RWPE2 (cell line): Measurements from ENCODE around the gene SPIB.

Experiments
- ATAC-seq: fragments of 200-7000 bp; cut with Tn5 transposase; 3 replicates; pipeline ENCODE4 v1.9.1; 2021; ENCODE audit warnings: low read depth
- DNase-seq: peaks from one replicate; pipeline ENCODE4 v3.0.0-alpha.2; 2020; ENCODE audit warnings: low spot score
- H3K27ac ChIP-seq: fragments of 450-650 bp; 2 replicates; pipeline ENCODE4 v1.5.1; 2017; ENCODE audit warnings: mild to moderate bottlenecking; ENCODE audit not compliant: poor library complexity, severe bottlenecking
- H3K27me3 ChIP-seq: fragments of 250-450 bp; sonication (Bioruptor Pico); 2 replicates; pipeline ENCODE4 v1.5.1; 2021; ENCODE audit warnings: mild to moderate bottlenecking, moderate library complexity; ENCODE audit not compliant: insufficient read depth, poor library complexity, severe bottlenecking
- H3K36me3 ChIP-seq: fragments of 250-450 bp; sonication (Bioruptor Pico); 2 replicates; pipeline ENCODE4 v1.5.1; 2020; ENCODE audit warnings: low read depth, mild to moderate bottlenecking, moderate library complexity
- H3K4me1 ChIP-seq: fragments of 250-450 bp; sonication (Bioruptor Pico); 2 replicates; pipeline ENCODE4 v1.5.1; 2021; ENCODE audit warnings: mild to moderate bottlenecking, moderate library complexity; ENCODE audit not compliant: insufficient read depth, poor library complexity, severe bottlenecking
- H3K4me3 ChIP-seq: fragments of 250-450 bp; sonication (Bioruptor Pico); 2 replicates; pipeline ENCODE4 v1.5.1; 2021; ENCODE audit warnings: mild to moderate bottlenecking, moderate library complexity; ENCODE audit not compliant: severe bottlenecking
- H3K9me3 ChIP-seq: fragments of 250-450 bp; sonication (Bioruptor Pico); 2 replicates; pipeline ENCODE4 v1.5.1; 2021; ENCODE audit warnings: mild to moderate bottlenecking, moderate library complexity; ENCODE audit not compliant: severe bottlenecking
- CTCF ChIP-seq: fragments of 450-650 bp; IDR thresholded peaks from one replicate; pipeline ENCODE4 v1.5.1; 2017; ENCODE audit warnings: mild to moderate bottlenecking, moderate library complexity; ENCODE audit not compliant: poor library complexity, severe bottlenecking

The SPIB gene

GRCh38 chr19:50427997-50428425 lies 9.3 kb downstream of the SPIB start:
- Histone ChIP-seq H3K4me3 (peak overlapping the region; percentile 11), H3K27ac (no peak overlapping the region), H3K4me1 (no peaks in the 10 kb centered on the region), H3K36me3 (no peaks in the 10 kb centered on the region), H3K27me3 (peaks cover 9% of the 10 kb centered on the region), H3K9me3 (no peaks in the 10 kb centered on the region)
- no peak for TF ChIP-seq CTCF
- ATAC-seq (0 out of 3 replicates have a peak, but pooled peaks have one; percentile 15), DNase-seq (no peak)

- DNase-seq = no peak
- no peaks in the 10 kb centered on the region for H3K4me1 ChIP-seq
- no peak overlapping the region for H3K4me3 ChIP-seq
- H3K36me3 ChIP-seq = no peaks in the 10 kb centered on the region
- TF ChIP-seq CTCF = no peak
- H3K27me3 ChIP-seq = peaks cover 9% of the 10 kb centered on the region
- H3K9me3 ChIP-seq = no peaks in the 10 kb centered on the region
- no peak overlapping the region for H3K27ac ChIP-seq
- no peak for ATAC-seq
Observed at GRCh38 chr19:50428772-50429463, 10.2 kb downstream of the SPIB start.

- H3K9me3 ChIP-seq = no peaks in the 10 kb centered on the region
- no peak for TF ChIP-seq CTCF
- no peaks in the 10 kb centered on the region for H3K4me1 ChIP-seq
- no peak overlapping the region for H3K27ac ChIP-seq
- ATAC-seq (no peak), DNase-seq (no peak)
- H3K36me3 ChIP-seq = no peaks in the 10 kb centered on the region
- peaks cover 9% of the 10 kb centered on the region for H3K27me3 ChIP-seq
- H3K4me3 ChIP-seq = no peak overlapping the region
Observed at GRCh38 chr19:50430888-50431342, 12.2 kb downstream of the SPIB start.

- no peak overlapping the region for H3K27ac ChIP-seq
- H3K27me3 ChIP-seq = peaks cover 9% of the 10 kb centered on the region
- no peaks in the 10 kb centered on the region for H3K4me1 ChIP-seq
- no peak for TF ChIP-seq CTCF
- H3K36me3 ChIP-seq = no peaks in the 10 kb centered on the region
- H3K4me3 ChIP-seq = peak overlapping the region; percentile 32
- H3K9me3 ChIP-seq = no peaks in the 10 kb centered on the region
- no peak for DNase-seq
- peak; percentile 92 for ATAC-seq
Observed at GRCh38 chr19:50431343-50432220, 12.8 kb downstream of the SPIB start.
